OCI-LY7 (cell line): ENCODE measurements around the gene TCERG1L. TPM values are rescaled to one million over a fixed set of nuclear protein-coding genes. Genes with fewer than 3 reads are reported as not detected.

Experiments used
- BruUV-seq: library from RNA; stranded (reverse); fragments of 400-500 nt; replicated peaks from 2 replicates; lab custom pipeline; 2021; lab: Mats Ljungman, UMichigan
- CTCF ChIA-PET: fragments of 300-600 bp; sonication (Branson Sonifier 250); formaldehyde crosslinking; loops from one replicate; lab custom pipeline; 2022; ENCODE audit warnings: antibody characterized with exemption; ENCODE audit not compliant: unreplicated experiment; lab: Charles Lee
- POLR2A ChIA-PET: fragments of 300-600 bp; sonication (Branson Sonifier 250); formaldehyde crosslinking; loops from one replicate; lab custom pipeline; 2022; ENCODE audit warnings: antibody characterized with exemption; lab: Charles Lee
- DNase-seq: peaks from one replicate; pipeline ENCODE4 v3.0.0-alpha.2; 2015; ENCODE audit warnings: low spot score
- H2AFZ ChIP-seq: fragments of 200-600 bp; sonication (generic), shearing (Covaris generic); 2 replicates; pipeline ENCODE4 v1.6.1; 2014; ENCODE audit warnings: mild to moderate bottlenecking, antibody characterized with exemption, low read length, moderate library complexity
- H3K27ac ChIP-seq: fragments of 200-600 bp; sonication (generic); 2 replicates; pipeline ENCODE4 v1.5.1; 2014; ENCODE audit warnings: mixed run types, low read depth, mild to moderate bottlenecking, moderate library complexity, low read length, inconsistent platforms; ENCODE audit not compliant: poor library complexity, severe bottlenecking
- H3K36me3 ChIP-seq: fragments of 200-600 bp; sonication (generic); 2 replicates; pipeline ENCODE4 v1.6.1; 2014; ENCODE audit warnings: mild to moderate bottlenecking, antibody characterized with exemption, low read length, moderate library complexity, mixed read lengths; ENCODE audit not compliant: insufficient read depth
- H3K4me1 ChIP-seq: fragments of 200-600 bp; sonication (generic); 2 replicates; pipeline ENCODE4 v1.5.1; 2014; ENCODE audit warnings: mild to moderate bottlenecking, low read length; ENCODE audit not compliant: insufficient read depth, poor library complexity, severe bottlenecking
- H3K4me2 ChIP-seq: fragments of 200-600 bp; sonication (generic); 2 replicates; pipeline ENCODE4 v1.6.1; 2014; ENCODE audit warnings: mild to moderate bottlenecking, low read length
- H3K4me3 ChIP-seq: fragments of 200-600 bp; sonication (generic); 2 replicates; pipeline ENCODE4 v1.5.1; 2014; ENCODE audit warnings: mild to moderate bottlenecking, low read depth, low read length; ENCODE audit not compliant: poor library complexity, severe bottlenecking
- H3K79me2 ChIP-seq: fragments of 200-600 bp; sonication (generic); 2 replicates; pipeline ENCODE4 v1.6.1; 2016; ENCODE audit warnings: low read depth, mild to moderate bottlenecking, low read length, moderate library complexity, mixed read lengths; ENCODE audit not compliant: insufficient read depth
- H3K9me2 ChIP-seq: fragments of 200-600 bp; sonication (generic); 2 replicates; pipeline ENCODE4 v1.6.1; 2016; ENCODE audit warnings: mild to moderate bottlenecking, low read length, mixed read lengths; ENCODE audit not compliant: insufficient read depth
- H3K9me3 ChIP-seq: fragments of 200-600 bp; sonication (generic); 2 replicates; pipeline ENCODE4 v1.6.1; 2014; ENCODE audit warnings: mild to moderate bottlenecking, mixed run types, low read length, mixed read lengths
- H4K20me1 ChIP-seq: fragments of 200-600 bp; sonication (generic); 2 replicates; pipeline ENCODE4 v1.6.1; 2014; ENCODE audit warnings: mild to moderate bottlenecking, antibody characterized with exemption, low read length, moderate library complexity, mixed read lengths; ENCODE audit not compliant: insufficient read depth
- EZH2phosphoT487 ChIP-seq: fragments of 200-600 bp; sonication (generic); IDR thresholded peaks from 2 replicates; pipeline ENCODE4 v1.6.1; 2018; ENCODE audit warnings: low read depth, borderline replicate concordance, mild to moderate bottlenecking, mixed run types, antibody characterized with exemption, low read length, moderate library complexity, mixed read lengths
- intact Hi-C: fragments of 100-400 bp; cut with micrococcal nuclease; formaldehyde crosslinking; loops from one replicate; pipeline ENCODE4 v1.10.0; 2022; ENCODE audit not compliant: unreplicated experiment
- total RNA-seq, 2 experiments: library from RNA; depleted of rRNA in 1 of 2; stranded (reverse); fragments of >200 nt in 1 of 2; shearing (Covaris generic) in 1 of 2; gene quantifications; 2 replicates each; pipeline ENCODE4 v1.2.3, GENCODE V29; 2014 to 2022
- TF ChIP-seq, protein P1 (sequence below): fragments of 200-600 bp; sonication (generic); conservative IDR thresholded peaks from 2 replicates; pipeline ENCODE4 v1.5.1; 2014; ENCODE audit warnings: mild to moderate bottlenecking, antibody characterized with exemption, low read length, moderate library complexity, mixed read lengths

TCERG1L gene
- total RNA-seq, 2 experiments from 2014 or later = not detected

- CTCF ChIA-PET = no interaction called here
- Histone ChIP-seq H3K4me1 (no peaks in the 10 kb centered on the region), H3K36me3 (no peaks in the 10 kb centered on the region), H3K9me2 (no peaks in the 10 kb centered on the region), H3K27ac (no peak overlapping the region), H2AFZ (no peak overlapping the region), H3K9me3 (no peaks in the 10 kb centered on the region), H4K20me1 (no peaks in the 10 kb centered on the region), H3K4me2 (no peak overlapping the region), H3K79me2 (no peaks in the 10 kb centered on the region), H3K4me3 (no peak overlapping the region)
- DNase-seq = no peak
- POLR2A ChIA-PET = no interaction called here
- intact Hi-C loops = no loop called here
- BruUV-seq = no TSS peak
- TF ChIP-seq, protein P1, sequence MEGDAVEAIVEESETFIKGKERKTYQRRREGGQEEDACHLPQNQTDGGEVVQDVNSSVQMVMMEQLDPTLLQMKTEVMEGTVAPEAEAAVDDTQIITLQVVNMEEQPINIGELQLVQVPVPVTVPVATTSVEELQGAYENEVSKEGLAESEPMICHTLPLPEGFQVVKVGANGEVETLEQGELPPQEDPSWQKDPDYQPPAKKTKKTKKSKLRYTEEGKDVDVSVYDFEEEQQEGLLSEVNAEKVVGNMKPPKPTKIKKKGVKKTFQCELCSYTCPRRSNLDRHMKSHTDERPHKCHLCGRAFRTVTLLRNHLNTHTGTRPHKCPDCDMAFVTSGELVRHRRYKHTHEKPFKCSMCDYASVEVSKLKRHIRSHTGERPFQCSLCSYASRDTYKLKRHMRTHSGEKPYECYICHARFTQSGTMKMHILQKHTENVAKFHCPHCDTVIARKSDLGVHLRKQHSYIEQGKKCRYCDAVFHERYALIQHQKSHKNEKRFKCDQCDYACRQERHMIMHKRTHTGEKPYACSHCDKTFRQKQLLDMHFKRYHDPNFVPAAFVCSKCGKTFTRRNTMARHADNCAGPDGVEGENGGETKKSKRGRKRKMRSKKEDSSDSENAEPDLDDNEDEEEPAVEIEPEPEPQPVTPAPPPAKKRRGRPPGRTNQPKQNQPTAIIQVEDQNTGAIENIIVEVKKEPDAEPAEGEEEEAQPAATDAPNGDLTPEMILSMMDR = no peak
- no peak for TF ChIP-seq EZH2phosphoT487
Observed at GRCh38 chr10:131078131-131078881, 233.2 kb downstream of the TCERG1L start.

GRCh38 chr10:131077724-131078123 lies 233.8 kb downstream of the TCERG1L start:
- Histone ChIP-seq H4K20me1 (no peaks in the 10 kb centered on the region), H3K79me2 (no peaks in the 10 kb centered on the region), H2AFZ (no peak overlapping the region), H3K4me3 (no peak overlapping the region), H3K4me1 (no peaks in the 10 kb centered on the region), H3K9me2 (no peaks in the 10 kb centered on the region), H3K36me3 (no peaks in the 10 kb centered on the region), H3K9me3 (no peaks in the 10 kb centered on the region), H3K4me2 (no peak overlapping the region), H3K27ac (no peak overlapping the region)
- TF ChIP-seq, protein P1 = no peak
- no peak for TF ChIP-seq EZH2phosphoT487
- POLR2A ChIA-PET = no interaction called here
- DNase-seq = no peak
- intact Hi-C loops = no loop called here
- CTCF ChIA-PET = no interaction called here
- BruUV-seq = no TSS peak

GRCh38 chr10:131077031-131077430 lies 234.5 kb downstream of the TCERG1L start:
- no TSS peak for BruUV-seq
- Histone ChIP-seq H3K4me1 (no peaks in the 10 kb centered on the region), H3K4me3 (no peak overlapping the region), H3K9me2 (no peaks in the 10 kb centered on the region), H3K9me3 (no peaks in the 10 kb centered on the region), H3K36me3 (no peaks in the 10 kb centered on the region), H3K27ac (no peak overlapping the region), H2AFZ (no peak overlapping the region), H3K4me2 (no peak overlapping the region), H4K20me1 (no peaks in the 10 kb centered on the region), H3K79me2 (no peaks in the 10 kb centered on the region)
- ChIA-PET CTCF (no interaction called here), POLR2A (no interaction called here)
- intact Hi-C loops = no loop called here
- no peak for TF ChIP-seq EZH2phosphoT487
- TF ChIP-seq, protein P1 = no peak
- no peak for DNase-seq
